ENCODE data around the gene DMD.

GRCh38 chrX:31168551-31168950 is 2042.8 kb downstream of the DMD start:
- TF ChIP-seq POLR2A (IDR thresholded peaks at IDR 0.05; ENCODE audit: low read depth, low read length) (no peak), POLR2AphosphoS5 (IDR thresholded peaks at IDR 0.05; ENCODE audit: low read depth, low read length) (no peak), TAF1 (IDR thresholded peaks at IDR 0.05; ENCODE audit: borderline replicate concordance, low read depth, low read length) (no peak)
